Measurements from ENCODE around the gene KLC3.

DNA sequence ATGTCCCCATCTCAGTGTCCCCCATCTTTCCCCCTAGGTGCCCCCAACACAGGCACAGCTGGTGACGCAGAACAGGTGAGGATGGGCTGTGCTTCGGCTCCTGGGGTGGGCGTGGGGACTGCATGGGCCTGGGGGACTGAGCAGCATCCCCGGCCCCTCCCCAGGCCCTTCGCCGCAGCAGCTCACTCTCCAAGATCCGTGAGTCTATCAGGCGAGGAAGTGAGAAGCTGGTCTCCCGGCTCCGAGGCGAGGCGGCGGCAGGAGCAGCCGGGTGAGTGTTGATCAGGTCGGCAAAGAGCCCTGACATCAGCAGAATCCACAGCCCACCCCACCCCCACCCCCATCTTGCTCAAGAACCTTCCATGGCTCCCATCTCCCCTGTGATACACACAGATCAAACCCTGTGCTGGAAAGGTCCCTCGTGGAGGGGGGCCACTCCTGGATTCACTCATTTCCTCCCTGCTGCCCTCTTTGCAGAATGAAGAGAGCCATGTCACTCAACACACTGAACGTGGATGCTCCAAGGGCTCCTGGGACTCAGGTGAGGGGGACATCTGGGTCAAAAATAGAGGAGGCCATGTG is 10.0 kb downstream of the KLC3 start:
- TF ChIP-seq EZH2 (IDR thresholded peaks at IDR 0.05): no peak
- TF ChIP-seq FOXP2 (optimal IDR thresholded peaks at IDR 0.05; ENCODE audit: control extremely low read depth, extremely low read length, insufficient read depth): no peak
